Cardiac muscle cell (in vitro differentiated cells and primary cell): ENCODE results near the gene UNC79. TPM values are rescaled to one million over a fixed set of nuclear protein-coding genes. Genes with fewer than 3 reads are reported as not detected.

Experiments used
- DNase-seq, 2 donors: peaks; one replicate each; pipeline versions ENCODE4 v3.0.0 to v3.0.0-alpha.2; 2010 to 2017; ENCODE audit warnings: low read depth in 1 of 2, low spot score in 1 of 2
- H3K27ac ChIP-seq: fragments of 200-600 bp; sonication (generic); 2 replicates; pipeline ENCODE4 v1.5.1; 2016
- H3K27me3 ChIP-seq: fragments of 200-600 bp; sonication (generic); 2 replicates; pipeline ENCODE4 v1.6.0; 2016; ENCODE audit warnings: control low read depth
- H3K36me3 ChIP-seq: fragments of 200-600 bp; sonication (generic); 2 replicates; pipeline ENCODE4 v1.5.1; 2016; ENCODE audit warnings: control low read depth
- H3K4me1 ChIP-seq: fragments of 200-600 bp; sonication (generic); 2 replicates; pipeline ENCODE4 v1.8.1; 2017; ENCODE audit warnings: low read depth, mild to moderate bottlenecking, mixed run types
- H3K4me3 ChIP-seq: fragments of 200-600 bp; sonication (generic); 2 replicates; pipeline ENCODE4 v1.5.1; 2016; ENCODE audit warnings: mild to moderate bottlenecking
- H3K9me3 ChIP-seq: fragments of 200-600 bp; sonication (generic); 2 replicates; pipeline ENCODE4 v1.5.1; 2017; ENCODE audit warnings: low read depth, mild to moderate bottlenecking, control low read depth
- polyA plus RNA-seq: library from polyadenylated mRNA; unstranded; fragments of >200 nt; fragmentation: Nextera tagmentation; extraction: Ambion mirVana; gene quantifications from 2 replicates; pipeline ENCODE4 v1.2.1, GENCODE V29; 2016
- total RNA-seq: library from RNA; depleted of rRNA; stranded (reverse); fragments of >200 nt; gene quantifications from 2 replicates; pipeline ENCODE4 v1.2.3, GENCODE V29; 2016
- TF ChIP-seq, protein P1 (sequence below): IDR thresholded peaks from 2 replicates; pipeline ENCODE4 v1.5.1; 2012; ENCODE audit warnings: low read depth, mild to moderate bottlenecking, low read length

UNC79 gene
- total and polyA plus RNA-seq, 2 experiments from 2014 or later = 1.5 to 6.5 TPM

DNA sequence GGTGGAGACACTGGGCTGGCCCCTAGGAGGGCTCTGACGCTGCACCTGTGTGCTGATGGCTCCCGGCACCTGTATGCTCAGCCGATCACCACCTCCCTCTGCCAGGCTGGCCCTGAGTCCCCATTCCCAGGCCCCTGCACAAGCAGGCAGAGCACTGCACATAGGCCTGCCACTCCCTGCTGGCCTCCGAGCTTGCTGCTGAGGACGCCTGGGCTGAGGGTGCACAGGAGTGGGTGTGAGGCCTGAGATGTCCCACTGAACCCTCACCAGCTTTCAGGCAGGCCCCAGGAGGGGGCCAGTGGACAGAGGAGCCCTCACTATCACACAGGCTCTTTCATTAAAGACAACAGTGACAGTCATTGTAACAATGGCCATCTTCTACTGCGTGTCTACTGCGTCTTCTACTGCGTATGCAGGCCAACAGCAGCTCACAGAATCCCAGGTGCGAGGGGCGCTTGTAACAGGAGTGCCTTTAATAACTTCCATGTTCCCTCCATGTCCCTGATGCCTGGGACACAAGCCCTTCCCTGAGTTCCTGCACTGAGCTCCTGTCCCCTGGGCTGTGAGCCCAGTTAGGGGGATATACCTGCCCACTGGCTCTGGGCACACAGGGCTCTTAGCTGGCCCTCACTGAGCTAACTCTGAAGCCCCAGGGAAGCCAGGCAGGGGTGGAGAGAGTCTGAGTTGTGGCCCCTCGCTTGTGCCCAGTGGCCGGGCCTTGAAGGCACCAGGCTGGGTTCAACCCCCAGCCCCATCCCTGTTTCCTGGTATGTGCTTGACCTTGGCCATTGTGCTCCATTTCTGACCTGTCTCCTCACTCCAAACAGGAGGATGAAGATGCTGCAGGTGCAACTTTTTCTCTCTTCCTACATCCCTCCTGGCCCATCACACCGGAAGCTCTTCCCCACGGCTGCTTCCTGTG is 286.3 kb downstream of the UNC79 start:
- H3K9me3 ChIP-seq = no peaks in the 10 kb centered on the region
- H3K36me3 ChIP-seq = no peaks in the 10 kb centered on the region
- DNase-seq = no peak
- no peak overlapping the region for H3K27ac ChIP-seq
- TF ChIP-seq, protein P1, sequence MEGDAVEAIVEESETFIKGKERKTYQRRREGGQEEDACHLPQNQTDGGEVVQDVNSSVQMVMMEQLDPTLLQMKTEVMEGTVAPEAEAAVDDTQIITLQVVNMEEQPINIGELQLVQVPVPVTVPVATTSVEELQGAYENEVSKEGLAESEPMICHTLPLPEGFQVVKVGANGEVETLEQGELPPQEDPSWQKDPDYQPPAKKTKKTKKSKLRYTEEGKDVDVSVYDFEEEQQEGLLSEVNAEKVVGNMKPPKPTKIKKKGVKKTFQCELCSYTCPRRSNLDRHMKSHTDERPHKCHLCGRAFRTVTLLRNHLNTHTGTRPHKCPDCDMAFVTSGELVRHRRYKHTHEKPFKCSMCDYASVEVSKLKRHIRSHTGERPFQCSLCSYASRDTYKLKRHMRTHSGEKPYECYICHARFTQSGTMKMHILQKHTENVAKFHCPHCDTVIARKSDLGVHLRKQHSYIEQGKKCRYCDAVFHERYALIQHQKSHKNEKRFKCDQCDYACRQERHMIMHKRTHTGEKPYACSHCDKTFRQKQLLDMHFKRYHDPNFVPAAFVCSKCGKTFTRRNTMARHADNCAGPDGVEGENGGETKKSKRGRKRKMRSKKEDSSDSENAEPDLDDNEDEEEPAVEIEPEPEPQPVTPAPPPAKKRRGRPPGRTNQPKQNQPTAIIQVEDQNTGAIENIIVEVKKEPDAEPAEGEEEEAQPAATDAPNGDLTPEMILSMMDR = no peak
- no peak overlapping the region for H3K4me3 ChIP-seq
- no peaks in the 10 kb centered on the region for H3K4me1 ChIP-seq
- no peaks in the 10 kb centered on the region for H3K27me3 ChIP-seq

DNA sequence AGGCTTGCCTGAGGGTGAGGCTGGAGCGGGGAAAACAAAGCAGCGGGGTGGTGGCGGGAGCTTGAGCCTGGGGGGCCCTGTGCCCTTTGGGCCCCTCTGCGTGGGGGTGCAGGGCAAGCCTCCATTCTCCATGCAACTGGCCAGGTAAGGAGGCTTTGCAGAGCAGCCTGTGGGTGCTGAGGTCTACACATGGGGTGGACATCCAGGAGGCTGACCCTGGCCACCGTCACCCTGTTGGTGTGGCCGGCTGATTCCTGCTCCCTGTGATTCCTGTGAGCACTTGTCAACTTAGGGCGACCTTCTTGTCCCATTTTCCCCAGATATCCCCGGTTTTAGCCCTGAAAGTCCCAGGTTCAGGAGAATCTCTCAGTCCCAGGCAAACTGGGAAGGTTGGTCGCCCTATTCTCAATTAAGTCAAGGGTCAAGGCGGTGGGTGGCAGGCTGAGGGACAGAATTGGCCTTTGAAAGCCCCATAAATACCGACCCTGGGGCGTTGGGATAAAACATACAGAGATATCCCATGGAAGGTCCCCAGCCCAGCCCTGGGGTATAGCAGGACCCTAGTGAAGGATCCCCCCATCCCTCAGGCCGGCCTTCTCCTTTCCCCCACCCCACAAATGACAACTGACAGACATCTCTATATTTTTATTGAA is 287.1 kb downstream of the UNC79 start:
- no peak overlapping the region for H3K4me3 ChIP-seq
- H3K27ac ChIP-seq = no peak overlapping the region
- no peaks in the 10 kb centered on the region for H3K4me1 ChIP-seq
- no peaks in the 10 kb centered on the region for H3K9me3 ChIP-seq
- H3K36me3 ChIP-seq = no peaks in the 10 kb centered on the region
- TF ChIP-seq, protein P1 = no peak
- H3K27me3 ChIP-seq = no peaks in the 10 kb centered on the region
- no peak for DNase-seq

DNA sequence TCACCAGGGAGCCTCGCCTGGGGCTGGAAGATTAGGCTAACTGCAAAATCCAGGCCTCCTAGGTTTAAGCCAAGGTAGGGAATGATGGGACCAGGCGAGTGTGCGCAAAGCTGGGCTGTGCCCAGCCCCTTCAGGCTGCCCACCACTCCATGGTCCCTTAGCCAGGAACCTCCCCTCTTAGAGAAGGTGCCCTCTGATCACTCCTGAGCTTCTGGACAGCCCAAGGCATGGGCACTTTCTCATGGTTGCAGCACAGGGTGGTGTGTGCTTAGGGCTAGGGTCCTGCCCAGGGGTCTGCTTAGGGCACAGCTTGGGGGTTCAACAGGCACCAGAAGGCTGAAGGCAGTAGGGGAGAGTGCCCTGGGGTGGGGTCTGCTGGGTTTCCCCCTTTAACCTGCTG is 288.5 kb downstream of the UNC79 start:
- Histone ChIP-seq H3K4me3 (no peak overlapping the region), H3K4me1 (no peaks in the 10 kb centered on the region), H3K36me3 (no peaks in the 10 kb centered on the region), H3K27ac (no peak overlapping the region), H3K27me3 (no peaks in the 10 kb centered on the region), H3K9me3 (no peaks in the 10 kb centered on the region)
- DNase-seq = no peak
- TF ChIP-seq, protein P1 = no peak

DNA sequence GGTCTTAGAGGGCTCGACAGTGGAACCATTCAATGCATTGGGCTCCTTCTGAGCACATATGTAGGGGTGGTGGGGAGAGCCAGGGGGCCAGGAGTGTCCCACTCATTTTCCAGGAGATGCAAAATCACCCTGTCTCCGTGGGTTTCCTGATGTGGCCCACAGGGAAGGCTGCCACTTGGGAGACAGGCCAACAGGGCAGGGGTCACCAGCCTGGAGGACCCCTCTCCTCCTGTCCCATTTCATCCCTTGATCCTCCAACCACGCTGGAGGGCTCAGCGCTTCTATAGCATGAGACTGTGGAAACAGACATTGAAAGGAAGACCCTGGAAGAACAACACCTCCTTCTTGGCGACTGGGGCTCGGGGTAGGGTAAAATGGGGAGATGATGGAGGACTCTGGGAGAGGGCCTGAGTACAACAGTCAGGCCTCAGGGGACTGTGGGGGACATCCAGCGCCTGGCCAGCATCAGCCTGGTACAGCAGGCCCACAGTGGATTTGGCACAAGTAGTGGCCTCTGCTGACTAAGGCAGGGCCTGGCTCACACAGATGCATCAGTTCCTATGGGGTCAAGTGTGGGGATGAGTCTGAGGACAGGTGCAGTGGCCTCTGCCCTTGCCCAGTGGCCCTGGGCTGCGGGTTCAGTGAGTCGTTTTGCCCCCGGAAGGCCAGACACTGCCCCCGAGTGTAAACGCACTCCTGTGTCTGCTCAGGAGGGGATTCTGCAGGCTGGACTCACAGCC is 289.5 kb downstream of the UNC79 start:
- no peak overlapping the region for H3K4me3 ChIP-seq
- no peaks in the 10 kb centered on the region for H3K36me3 ChIP-seq
- TF ChIP-seq, protein P1 = no peak

DNA sequence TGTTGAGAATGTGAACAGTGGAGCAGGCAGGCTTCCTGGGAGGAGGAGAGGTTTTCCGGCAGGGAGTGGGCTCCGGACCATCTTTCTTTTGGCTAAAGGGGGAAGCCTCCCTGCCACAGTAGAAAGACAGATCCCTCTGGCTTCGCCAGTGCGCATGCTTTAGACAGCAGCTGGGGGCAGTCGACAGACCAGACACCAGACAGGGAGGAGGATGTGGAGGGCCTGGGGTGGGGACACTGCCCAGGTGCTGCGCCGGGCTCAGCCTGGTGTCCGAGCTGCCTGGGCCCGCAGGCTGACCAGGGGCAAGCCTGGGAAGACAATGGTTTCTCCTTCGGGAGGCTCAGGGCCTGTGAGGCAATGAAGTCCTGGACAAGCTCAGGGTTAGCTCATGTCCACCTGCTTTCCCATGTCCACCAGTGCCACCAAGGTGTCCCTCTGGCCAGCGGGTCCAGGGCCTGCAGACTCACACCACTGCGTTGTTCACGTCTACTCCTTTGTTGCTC is 290.3 kb downstream of the UNC79 start:
- Histone ChIP-seq H3K4me3 (no peak overlapping the region), H3K36me3 (no peaks in the 10 kb centered on the region), H3K27ac (no peak overlapping the region), H3K27me3 (no peaks in the 10 kb centered on the region), H3K9me3 (no peaks in the 10 kb centered on the region), H3K4me1 (no peaks in the 10 kb centered on the region)
- no peak for DNase-seq
- TF ChIP-seq, protein P1 = no peak

More for the DNA sequence above, 289.5 kb downstream of the UNC79 start:
- Histone ChIP-seq H3K27ac (no peak overlapping the region), H3K27me3 (no peaks in the 10 kb centered on the region), H3K9me3 (no peaks in the 10 kb centered on the region), H3K4me1 (no peaks in the 10 kb centered on the region)
- no peak for DNase-seq
